HG03354 (cell line): ENCODE results near the gene QSOX2.

ENCODE experiments used
- ATAC-seq: cut with Tn5 transposase; IDR thresholded peaks from one replicate; pipeline ENCODE4 v1.9.1; 2021; ENCODE audit warnings: mild to moderate bottlenecking; ENCODE audit not compliant: unreplicated experiment, poor library complexity, severe bottlenecking

Gene QSOX2

DNA sequence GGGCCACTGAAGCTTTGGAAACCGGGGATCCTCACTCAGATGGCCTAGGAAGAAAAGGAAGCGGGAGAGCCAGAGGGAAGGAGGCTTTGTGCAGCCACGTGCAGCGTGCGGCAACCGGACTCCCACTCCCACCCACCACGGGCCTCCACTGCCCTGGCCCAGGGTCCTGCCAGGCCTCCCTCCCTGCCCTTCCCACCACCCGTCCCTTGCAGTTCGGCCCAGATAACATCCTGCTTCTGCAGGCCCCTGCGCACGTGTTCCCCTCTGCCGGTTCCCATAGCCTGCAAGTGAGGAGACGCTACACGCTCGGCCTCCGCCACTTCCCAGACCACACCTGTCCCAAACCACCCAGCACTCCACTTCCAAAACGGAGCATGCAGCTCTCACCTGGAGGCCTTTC, 36.4 kb downstream of the QSOX2 start:
- no peak for ATAC-seq

DNA sequence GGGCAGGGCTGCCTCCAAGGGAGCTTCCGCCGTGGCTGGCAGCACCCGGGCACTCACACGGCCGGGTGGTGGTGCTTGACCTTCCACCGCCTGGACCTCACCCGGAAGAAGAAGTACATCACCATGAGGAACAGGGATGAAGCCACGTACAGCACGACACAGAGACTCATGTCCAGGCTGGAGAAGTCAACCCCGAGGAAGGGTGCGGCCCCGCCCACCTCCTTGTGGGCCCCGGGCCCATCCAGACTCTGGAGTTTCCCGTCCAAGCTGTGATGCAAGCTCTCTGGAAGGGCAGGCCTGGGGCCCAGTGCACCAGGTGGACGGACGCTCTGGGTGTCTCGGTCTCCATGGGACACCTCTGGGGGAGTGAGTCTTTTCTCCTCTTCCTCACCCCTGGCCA, 36.9 kb downstream of the QSOX2 start:
- ATAC-seq, result no peak

DNA sequence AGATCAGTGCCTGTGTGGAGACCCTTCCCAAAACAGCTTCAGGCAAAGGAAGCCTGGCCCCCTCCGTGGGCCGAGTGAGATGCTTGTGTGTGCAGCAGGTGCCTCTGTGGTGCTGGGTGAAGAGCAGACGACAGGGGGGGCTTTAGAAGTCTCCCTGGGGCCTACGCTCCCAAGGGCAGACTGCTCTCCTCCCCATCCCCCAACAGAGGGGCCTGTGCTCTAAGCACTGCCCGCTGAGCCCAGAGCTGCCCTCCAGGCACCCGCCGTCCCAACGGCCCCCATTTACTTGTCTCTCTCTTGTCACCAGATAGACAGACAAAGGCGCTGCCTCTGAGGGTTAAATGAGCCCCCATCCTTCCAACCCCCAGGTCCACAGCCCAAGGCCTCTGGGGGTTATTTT, 38.0 kb downstream of the QSOX2 start:
- ATAC-seq, result no peak

DNA sequence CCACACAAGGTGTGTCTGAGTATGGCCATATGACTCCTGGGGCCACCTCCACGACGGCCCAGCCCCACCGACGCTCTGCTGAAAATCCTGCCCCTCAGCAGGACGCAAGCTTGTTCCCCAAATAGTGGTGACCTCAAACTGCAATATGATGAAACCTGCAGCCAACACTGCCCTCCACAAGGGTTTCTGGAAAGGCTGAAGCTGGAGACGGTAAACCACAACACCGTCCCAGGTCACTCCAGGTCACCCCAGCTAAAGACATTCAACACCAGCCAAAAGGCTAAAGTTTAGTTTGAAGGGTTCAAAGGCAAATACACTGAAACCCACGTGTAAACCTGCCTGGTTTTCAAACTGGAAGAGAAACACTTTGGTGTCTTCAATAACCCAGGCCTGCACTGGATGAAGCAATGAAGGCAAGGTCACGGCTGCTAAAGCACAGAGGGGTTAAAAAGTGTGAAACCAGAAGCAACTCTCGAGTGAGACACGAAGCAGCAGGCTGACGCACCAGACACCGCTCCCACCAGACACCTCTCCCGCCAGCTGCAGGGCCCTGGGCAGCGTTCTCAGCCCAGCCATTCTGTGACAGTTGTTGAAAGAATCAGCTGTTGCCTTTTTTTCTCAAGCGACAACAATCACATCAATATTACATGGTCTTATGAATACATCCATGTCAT, 38.9 kb downstream of the QSOX2 start:
- ATAC-seq, result no peak

DNA sequence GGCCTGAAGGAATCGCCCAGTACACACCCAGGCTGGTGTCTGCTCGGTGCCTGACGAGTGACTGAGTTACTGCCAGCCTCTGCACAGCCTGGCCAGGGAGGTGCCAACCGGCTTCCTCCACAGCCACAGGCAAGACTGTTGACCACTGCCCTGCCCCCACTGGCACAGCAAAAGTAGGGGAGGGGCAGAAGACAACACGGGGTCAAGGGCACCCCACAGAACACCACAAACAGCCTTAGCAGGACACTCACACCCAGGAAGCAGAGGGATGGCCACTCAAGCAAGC, 40.0 kb downstream of the QSOX2 start:
- no peak for ATAC-seq

DNA sequence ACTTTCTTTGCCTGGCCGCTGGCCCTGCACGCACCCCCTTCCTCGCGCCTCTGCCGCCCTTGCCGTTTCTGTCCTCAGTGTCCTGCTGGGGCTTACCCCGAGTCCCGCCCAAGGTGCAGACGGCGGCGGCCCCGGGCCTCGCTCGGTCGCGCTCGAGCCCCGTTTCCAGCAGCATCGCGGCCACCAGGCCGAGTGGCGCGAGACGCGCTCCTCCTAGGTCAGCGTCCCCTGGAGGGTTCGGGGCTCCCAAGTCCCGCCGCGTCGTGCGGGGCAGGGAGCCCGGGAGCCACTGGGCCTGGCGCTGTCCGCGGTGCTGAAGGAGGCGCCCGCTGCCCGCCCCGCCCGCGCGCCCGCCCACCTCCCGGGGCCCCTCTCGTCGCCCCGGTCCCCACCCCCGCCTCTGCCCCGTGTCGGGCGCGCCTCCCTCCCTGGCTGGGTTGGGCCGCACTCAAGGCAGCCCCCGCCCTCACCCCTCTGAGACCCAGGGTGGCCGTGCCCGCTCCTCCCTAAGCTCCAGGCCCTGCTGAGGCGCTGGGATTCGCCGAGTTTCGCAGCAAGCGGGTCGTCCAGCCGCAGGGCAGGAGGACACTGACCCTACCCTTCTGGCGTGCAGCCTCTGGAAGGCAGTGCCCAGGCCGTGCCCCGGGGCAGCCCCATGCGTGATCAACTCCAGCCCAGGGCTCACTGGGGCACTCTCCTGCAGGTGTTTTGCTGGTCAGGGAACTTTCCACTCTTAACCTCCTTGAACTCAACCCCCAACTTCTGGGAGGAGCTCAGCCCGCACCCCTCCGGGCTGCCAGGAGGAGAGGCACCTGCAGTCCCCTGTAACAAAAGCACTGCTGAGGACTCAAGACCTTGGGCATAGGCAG, 40.5 kb downstream of the QSOX2 start, which contains the start of gene LHX3:
Gene LHX3 (minus strand): TSS at position 291 of the 869 bp plus-strand sequence. CDS start 116 bp downstream, at position 175.
- ATAC-seq, result no peak

DNA sequence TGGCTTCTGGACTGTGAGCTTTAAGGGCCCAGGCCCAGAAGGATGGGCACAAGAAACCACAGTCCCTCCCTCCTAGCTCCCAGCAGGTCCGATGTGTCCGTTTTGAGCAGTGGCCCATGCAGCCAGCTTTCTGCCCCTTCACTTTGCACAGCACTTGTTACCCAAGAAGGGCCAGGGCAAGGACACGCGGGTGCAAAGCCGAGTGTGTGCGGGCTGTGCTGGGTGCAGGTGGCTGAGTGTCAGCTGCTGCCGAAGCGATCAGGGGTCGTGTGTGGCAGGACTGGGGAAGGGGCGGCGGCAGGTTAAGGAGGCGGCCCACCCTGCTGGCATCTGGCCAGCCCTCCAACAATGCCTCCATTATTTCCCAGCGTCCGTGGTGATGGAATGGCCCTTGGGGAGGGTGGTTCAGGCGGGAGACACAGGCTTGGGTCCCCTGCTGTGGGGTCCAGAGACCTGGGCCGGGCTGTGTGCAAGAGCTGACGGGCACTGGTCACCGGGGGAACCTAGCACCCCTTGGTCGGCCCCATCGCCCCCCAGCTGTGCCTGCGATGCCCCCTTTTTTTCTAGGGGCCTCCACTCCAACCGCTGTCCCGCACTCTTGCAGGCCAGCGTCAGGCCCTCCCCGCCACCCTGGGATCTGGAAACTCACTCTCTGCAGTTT, 41.3 kb downstream of the QSOX2 start:
- no peak for ATAC-seq

DNA sequence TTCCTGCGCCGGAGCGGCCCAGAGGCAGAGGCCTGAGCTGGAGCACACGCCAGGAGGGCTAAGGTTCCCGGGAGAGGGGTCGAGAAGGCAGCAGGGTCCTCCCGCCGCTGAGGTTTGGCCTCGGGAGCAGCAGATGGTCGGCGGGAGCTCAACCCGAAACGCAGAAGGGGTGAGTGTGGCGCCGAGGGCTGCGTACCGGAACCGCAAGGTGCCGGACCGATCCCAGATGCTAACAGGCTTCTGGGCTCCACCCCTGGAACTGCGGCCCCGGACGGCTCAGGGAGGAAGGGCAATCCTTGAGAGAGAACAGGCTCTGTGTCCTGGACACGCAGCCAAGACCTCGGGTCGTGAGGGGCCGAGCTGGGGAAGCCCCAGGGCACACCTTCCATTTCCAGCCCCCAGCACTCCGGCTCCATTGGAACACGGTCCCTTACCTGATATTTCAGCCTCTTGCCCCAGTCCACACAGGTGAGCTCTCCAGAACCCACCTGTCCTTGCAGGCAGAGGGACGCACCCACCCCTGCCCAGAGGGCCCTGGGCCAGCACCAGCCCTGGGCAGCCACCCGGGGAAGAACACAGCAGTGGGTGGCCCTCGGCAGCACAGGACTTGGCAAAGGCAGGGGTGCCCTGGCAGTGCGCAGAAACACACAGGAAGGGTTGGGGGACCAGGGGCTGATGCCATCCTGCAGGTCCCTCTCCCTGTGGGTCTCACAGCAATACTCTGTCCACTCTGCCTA, 42.0 kb downstream of the QSOX2 start:
- no peak for ATAC-seq

DNA sequence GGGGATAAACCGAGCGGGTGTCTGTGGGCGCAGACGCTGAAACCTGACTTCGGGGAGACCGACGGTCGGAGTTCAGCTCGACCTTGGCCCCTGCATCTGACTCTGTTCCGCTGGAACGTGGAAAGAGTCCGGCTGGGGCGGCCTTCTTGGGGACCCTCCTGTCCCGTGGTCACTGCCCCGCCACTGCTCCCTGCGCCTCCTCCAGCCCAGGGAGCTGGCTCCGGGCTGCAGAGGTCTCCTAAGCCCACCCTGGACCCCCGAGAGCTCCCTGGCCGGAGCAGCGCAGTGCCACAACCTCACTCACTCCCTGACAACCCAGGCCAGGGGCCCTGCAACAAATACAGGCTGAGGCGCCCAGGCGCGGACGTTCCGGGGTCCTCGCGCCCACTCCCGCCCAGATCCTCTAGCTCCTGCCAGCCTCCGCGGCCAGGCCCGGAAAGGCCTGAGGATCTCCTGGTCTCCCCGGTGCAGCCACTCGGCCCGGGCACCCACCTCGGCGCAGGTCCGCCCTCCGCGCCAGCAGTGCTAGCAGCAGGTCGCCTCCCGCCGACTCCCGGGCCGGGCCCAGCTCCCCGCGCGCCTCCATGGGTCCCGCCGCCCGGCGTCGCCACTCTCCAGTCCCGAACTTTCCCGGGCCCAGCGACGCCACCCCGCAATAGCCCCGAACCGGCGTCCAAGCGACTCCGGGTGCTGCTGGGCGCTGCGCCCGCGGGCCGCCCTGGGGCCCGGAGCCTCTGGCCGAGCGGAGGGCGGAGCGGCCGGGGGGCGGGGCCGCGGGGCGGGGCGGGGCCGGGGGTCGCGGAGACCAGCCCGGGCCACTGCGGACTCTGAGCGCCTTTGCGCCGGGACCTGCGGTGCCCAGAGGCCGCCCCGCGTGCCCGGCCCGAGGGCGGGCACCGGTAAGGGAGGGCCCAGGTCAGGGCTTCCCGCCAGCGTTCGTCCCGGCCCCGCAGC, 42.9 kb downstream of the QSOX2 start:
- no peak for ATAC-seq

DNA sequence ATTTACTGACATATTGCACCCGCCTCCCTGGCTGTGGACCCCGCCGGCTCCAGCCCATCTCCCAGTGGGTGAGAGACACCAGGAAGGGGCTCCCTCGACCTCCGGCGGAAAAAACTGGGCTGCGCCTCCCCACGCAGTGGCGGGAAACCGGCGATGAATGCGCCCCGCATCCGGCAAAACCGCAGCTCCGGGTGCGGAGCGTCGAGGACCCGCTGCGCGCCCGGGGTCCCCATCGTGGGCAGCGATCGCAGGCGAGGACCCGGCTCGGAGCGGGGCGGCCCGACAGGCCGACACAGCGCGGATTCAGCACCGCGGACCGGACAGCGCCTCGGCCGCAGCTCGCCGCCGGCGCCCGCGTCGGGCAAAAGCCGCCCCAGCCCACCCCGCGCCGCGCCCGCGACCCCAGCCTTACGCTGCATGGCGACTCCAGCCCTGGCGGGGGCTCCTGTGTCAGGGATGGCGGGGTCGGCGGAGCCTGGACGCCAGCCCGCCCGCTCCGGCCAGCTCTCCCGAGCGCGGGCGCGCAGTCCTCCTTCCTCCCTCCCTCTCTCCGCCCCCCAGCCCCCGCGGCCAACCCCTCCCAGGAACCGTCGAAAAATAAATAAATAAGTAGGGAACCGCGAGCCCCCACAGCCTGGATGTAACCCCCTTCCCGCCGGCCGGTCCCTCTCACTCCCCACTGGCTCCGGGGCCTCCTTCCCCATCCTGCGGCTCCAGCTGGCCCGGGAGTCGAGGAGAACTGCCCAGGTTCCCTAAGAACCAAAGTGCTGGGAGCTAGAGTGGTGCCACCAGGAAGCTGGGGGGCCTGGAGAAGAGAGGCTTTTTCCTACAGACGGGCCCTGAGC, 43.8 kb downstream of the QSOX2 start:
- ATAC-seq, result no peak

DNA sequence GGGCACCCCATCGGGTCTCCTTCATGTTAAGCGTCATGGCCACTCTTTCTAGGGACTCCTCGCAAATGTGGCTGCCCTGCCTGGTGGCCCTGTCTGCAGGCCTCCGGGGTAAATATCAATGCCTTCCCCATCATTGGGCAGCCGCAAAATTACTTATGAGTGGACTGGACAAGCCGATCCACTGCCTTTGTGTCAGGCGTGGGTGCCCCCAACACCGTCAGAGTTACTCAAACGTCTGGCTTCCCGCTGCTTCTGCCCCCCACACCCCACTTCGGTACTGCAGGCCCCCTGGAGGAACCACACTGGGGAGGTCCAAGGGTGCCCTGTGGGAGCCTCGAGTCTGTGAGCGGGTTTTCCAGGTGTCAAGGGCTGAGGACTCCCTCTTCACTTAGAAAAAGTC, 44.4 kb downstream of the QSOX2 start:
- no peak for ATAC-seq

DNA sequence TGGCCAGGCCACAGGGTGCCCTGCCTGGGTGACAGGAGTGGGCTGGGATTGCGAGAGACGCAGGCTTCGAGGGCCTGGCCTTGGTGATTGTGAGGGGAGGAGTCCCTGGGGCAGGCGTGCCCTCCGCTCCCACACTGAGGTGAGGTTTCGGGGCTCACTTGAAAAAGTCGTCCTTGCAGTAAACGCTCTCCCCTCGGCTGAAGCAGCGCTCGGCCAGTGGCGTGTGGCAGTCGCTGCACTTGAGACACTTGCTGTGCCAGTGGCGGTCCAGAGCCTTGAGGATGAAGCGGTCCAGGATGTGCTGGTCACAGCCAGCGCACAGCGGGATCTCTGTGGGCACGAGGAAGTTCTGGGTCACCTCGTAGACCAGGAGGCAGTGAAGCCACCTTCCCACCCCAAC, 45.2 kb downstream of the QSOX2 start:
- ATAC-seq, result no peak

DNA sequence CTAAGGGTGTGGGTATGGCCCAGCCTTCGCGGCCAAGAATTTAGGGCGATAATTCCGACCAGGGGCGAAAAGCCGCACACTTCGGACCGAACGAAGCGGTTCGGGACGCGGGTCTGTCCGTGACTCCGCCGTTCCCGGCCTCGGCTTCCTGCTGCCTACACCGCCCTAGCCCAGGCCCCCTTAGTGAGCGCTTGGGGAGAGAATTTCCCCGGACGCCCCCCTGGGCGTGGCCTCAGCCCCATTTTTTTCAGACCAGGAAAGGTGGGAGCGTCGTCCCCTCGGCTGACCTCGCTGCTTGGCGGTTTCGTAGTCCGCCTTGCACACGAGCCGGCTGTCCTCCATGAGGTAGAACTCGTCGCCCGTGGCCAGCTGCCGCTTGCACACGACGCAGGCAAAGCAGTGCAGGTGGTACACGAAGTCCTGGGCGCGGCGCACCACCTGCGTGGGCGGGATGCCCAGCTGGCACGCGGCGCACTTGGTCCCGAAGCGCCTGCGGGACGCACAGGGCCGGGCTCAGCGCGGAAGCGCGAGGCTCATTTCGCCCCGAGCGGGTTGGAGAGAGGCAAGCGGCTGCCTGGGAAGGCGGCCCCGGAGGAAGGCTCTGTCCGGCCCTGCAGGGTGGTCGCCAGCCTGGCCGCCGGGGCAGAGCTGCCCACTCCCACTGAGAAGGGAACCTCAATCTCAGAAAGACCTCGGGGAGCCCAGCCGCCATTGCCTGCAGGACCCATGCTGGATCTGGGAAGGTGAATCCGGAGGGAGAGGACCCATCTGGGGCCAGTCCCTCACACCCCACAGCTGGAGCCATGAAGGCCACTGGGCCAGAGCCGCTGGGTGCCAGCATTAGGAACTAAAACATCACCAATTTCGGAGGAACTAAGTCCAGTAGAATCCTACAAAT, 46.0 kb downstream of the QSOX2 start:
- no peak for ATAC-seq

DNA sequence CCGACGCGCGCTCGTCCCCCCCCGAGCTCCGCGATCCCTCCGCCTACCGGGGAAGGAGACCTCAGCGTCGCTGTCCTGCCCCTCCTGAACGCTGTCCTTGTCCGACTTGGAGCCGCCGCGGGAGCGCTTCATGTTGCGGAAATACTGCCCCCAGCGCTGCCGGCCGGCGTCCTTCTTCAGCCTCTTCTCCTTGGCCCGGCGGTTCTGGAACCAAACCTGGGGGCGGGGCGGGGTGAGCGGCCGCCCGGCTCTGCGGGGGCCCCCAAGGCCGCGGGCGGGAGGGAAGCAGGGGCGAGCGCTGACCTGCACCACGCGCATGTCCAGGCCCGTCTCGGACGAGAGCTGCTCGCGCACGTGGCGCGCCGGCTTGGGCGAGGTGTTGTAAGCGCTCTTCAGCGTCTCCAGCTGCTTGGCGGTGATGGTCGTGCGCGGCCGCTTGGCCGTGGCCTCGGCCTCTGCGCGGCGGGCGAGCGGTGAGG, 47.0 kb downstream of the QSOX2 start:
- no peak for ATAC-seq

DNA sequence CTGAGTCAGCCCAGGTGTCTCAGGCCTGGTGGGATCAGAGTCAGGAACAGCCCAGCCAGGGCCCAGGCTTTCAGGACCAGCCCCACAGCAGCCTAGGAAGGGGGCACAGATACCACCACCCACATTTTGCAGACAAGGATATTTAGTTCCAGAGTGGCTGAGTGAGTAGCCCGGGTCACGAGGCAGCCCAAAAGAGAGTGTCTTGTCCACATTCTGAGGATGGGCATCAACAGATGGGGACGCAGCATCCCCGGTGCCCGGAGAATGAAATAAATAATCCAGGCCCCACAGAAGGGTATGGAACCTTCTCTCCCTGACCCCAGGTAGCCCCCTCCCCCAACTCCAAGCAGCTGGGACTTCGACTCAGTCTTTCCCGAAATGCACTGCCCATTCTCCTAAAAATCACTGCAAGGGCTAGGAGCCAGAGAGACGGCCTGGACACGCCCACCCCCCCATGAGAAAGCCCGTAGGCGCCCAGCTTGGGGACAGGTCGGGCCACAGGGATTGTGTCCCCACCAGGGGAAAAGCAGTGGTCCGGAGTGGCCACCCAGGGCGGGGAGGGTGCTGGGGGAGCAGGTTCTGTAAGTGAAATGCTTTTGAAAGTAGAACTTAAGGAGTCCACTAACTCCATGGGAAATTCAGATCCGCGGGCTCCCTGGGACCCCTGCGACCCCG, 47.5 kb downstream of the QSOX2 start:
- no peak for ATAC-seq

DNA sequence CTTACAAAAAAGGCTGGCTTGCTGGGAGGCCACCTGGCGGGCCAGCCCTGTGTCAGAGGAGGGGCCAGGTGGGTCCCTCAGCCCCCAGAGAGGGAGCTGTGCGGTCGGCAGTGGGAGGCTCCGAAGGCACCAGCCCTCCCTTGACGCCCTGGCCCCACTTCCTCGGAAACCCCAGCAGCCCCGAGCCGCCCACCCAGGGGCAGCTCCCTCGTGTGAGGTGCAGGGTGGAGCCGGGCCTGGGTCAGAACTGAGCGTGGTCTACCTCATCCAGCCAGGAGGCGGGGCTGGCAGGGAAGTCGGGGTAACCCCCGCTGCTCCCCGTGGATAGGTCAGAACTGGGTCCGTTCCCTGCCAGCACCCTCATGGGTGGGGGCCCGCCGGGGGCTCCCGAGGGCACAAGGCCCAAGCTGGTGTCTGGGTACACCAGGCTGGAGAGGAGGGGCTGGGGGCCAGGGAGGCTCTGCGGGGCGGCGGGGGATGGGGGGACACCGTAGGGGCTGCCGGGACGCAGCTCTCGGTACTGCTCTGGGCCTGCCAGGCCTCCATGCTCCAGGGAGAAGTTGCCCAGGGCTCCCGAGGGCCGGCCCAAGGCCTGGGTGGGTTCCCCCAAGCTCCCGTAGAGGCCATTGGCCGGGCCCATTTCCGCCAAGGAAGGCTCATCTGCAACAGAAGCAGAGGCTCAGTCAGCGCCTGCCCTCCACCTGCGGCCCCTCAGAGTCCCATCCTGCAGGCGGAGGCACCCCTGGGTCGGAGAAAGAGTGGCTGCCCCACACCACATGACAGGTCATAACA, 48.3 kb downstream of the QSOX2 start:
- no peak for ATAC-seq
